ENCODE measurements around the gene FHOD3.

FHOD3 gene

DNA sequence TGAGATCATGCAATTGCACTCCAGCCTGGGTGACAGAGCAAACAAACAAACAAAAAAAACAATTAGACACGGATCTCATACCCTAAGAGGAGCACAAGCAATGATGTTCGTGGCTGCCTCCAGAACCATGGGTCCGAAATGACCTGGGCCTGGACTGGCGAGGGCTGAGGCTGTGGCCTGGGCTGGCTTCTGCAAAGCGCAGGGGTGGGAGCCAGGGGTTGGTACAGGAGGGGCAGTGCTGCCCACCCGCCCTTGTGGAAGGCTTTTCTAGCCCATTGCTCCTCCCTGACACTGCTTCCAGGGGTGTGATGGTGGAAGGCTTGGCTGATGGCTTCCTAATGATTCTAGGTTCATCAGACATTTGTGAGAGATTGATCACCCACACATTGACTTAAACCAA lies 167.8 kb downstream of the FHOD3 start:
- Histone ChIP-seq H3K36me3 (ENCODE audit: insufficient read depth, low read length) (no peaks in the 10 kb centered on the region), H3K4me1 (ENCODE audit: insufficient read depth, low read length, poor library complexity, severe bottlenecking) (no peaks in the 10 kb centered on the region), H4K20me1 (ENCODE audit: insufficient read depth, low read length, poor library complexity, severe bottlenecking) (no peaks in the 10 kb centered on the region), H3K9ac (ENCODE audit: low read depth, low read length, poor library complexity, severe bottlenecking) (no peak overlapping the region), H3K79me2 (ENCODE audit: insufficient read depth, low read length) (no peaks in the 10 kb centered on the region), H3K9me3 (ENCODE audit: insufficient read depth, low read depth, low read length) (no peaks in the 10 kb centered on the region), H3K27me3 (ENCODE audit: insufficient read depth, low read length, poor library complexity, severe bottlenecking) (no peaks in the 10 kb centered on the region), H3K4me2 (ENCODE audit: low read depth, low read length, poor library complexity, severe bottlenecking) (no peak overlapping the region), H2AFZ (ENCODE audit: low read length) (no peak overlapping the region), H3K4me3 (ENCODE audit: low read length, poor library complexity, severe bottlenecking) (no peak overlapping the region), H3K9me2 (replicated peaks; ENCODE audit: low read depth, low read length) (no peaks in the 10 kb centered on the region), H3F3A (ENCODE audit: low read depth) (no peaks in the 10 kb centered on the region)
- TF ChIP-seq, protein P1, sequence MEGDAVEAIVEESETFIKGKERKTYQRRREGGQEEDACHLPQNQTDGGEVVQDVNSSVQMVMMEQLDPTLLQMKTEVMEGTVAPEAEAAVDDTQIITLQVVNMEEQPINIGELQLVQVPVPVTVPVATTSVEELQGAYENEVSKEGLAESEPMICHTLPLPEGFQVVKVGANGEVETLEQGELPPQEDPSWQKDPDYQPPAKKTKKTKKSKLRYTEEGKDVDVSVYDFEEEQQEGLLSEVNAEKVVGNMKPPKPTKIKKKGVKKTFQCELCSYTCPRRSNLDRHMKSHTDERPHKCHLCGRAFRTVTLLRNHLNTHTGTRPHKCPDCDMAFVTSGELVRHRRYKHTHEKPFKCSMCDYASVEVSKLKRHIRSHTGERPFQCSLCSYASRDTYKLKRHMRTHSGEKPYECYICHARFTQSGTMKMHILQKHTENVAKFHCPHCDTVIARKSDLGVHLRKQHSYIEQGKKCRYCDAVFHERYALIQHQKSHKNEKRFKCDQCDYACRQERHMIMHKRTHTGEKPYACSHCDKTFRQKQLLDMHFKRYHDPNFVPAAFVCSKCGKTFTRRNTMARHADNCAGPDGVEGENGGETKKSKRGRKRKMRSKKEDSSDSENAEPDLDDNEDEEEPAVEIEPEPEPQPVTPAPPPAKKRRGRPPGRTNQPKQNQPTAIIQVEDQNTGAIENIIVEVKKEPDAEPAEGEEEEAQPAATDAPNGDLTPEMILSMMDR (conservative IDR thresholded peaks at IDR 0.05; ENCODE audit: low read length): no peak
- no peak for TF ChIP-seq EZH2phosphoT487 (IDR thresholded peaks at IDR 0.05; ENCODE audit: borderline replicate concordance)

DNA sequence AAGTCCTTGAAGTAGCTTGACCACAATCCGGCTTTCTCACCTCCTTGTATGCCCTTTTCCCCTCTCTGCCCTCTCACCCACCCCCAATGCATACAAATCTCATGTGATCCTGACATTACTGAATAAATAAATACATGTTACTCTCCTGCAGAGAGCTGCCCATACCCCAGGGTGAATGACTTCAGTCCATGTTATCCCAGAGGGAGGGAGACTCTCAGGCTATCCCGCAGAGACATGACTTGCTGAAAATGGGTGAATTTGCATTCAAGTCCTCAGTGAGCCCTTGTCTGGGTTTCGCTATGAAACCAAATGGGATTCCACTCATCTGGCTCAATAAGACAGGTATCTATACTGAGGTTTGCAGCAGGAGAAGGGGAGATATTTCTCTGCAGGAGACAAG lies 168.5 kb downstream of the FHOD3 start:
- Histone ChIP-seq H3F3A (ENCODE audit: low read depth) (no peaks in the 10 kb centered on the region), H3K9me2 (replicated peaks; ENCODE audit: low read depth, low read length) (no peaks in the 10 kb centered on the region), H3K79me2 (ENCODE audit: insufficient read depth, low read length) (no peaks in the 10 kb centered on the region), H3K9ac (ENCODE audit: low read depth, low read length, poor library complexity, severe bottlenecking) (no peak overlapping the region), H3K9me3 (ENCODE audit: insufficient read depth, low read depth, low read length) (no peaks in the 10 kb centered on the region), H2AFZ (ENCODE audit: low read length) (no peak overlapping the region), H3K4me2 (ENCODE audit: low read depth, low read length, poor library complexity, severe bottlenecking) (no peak overlapping the region), H3K36me3 (ENCODE audit: insufficient read depth, low read length) (no peaks in the 10 kb centered on the region), H3K4me1 (ENCODE audit: insufficient read depth, low read length, poor library complexity, severe bottlenecking) (no peaks in the 10 kb centered on the region), H3K27me3 (ENCODE audit: insufficient read depth, low read length, poor library complexity, severe bottlenecking) (no peaks in the 10 kb centered on the region), H4K20me1 (ENCODE audit: insufficient read depth, low read length, poor library complexity, severe bottlenecking) (no peaks in the 10 kb centered on the region), H3K4me3 (ENCODE audit: low read length, poor library complexity, severe bottlenecking) (no peak overlapping the region)
- no peak for TF ChIP-seq EZH2phosphoT487 (IDR thresholded peaks at IDR 0.05; ENCODE audit: borderline replicate concordance)
- TF ChIP-seq, protein P1 (conservative IDR thresholded peaks at IDR 0.05; ENCODE audit: low read length): no peak

DNA sequence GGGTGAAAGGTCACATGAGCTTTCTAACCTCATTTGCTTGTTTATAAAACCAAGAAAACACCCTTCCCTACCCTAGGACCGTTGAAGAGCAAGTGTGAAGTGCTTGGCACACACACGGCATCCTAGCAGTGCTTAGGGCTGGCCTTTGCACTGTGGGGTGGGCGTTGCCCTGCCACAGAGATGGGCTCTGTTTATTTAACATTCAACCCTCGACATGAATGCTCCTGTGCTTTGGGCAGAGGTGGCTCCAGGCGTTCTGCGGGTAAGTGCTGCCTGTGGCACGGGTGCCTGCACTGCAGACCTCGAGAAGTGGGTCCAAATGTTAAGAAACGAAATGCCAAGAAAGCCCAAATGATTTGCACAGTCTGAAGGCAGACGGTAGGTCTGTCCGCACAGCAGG lies 170.1 kb downstream of the FHOD3 start:
- Histone ChIP-seq H3K36me3 (ENCODE audit: insufficient read depth, low read length) (no peaks in the 10 kb centered on the region), H4K20me1 (ENCODE audit: insufficient read depth, low read length, poor library complexity, severe bottlenecking) (no peaks in the 10 kb centered on the region), H3F3A (ENCODE audit: low read depth) (no peaks in the 10 kb centered on the region), H3K4me2 (ENCODE audit: low read depth, low read length, poor library complexity, severe bottlenecking) (no peak overlapping the region), H3K4me1 (ENCODE audit: insufficient read depth, low read length, poor library complexity, severe bottlenecking) (no peaks in the 10 kb centered on the region), H3K4me3 (ENCODE audit: low read length, poor library complexity, severe bottlenecking) (no peak overlapping the region), H3K27me3 (ENCODE audit: insufficient read depth, low read length, poor library complexity, severe bottlenecking) (no peaks in the 10 kb centered on the region), H3K9me2 (replicated peaks; ENCODE audit: low read depth, low read length) (no peaks in the 10 kb centered on the region), H3K79me2 (ENCODE audit: insufficient read depth, low read length) (no peaks in the 10 kb centered on the region), H2AFZ (ENCODE audit: low read length) (no peak overlapping the region), H3K9me3 (ENCODE audit: insufficient read depth, low read depth, low read length) (no peaks in the 10 kb centered on the region), H3K9ac (ENCODE audit: low read depth, low read length, poor library complexity, severe bottlenecking) (no peak overlapping the region)
- TF ChIP-seq EZH2phosphoT487 (IDR thresholded peaks at IDR 0.05; ENCODE audit: borderline replicate concordance): no peak
- TF ChIP-seq, protein P1 (conservative IDR thresholded peaks at IDR 0.05; ENCODE audit: low read length): no peak
